Neural progenitor cell (in vitro differentiated cells): ENCODE results near the gene SEMA3G.

Experiments used
- CTCF ChIP-seq: fragments of 200-600 bp; sonication (generic); IDR thresholded peaks from 2 replicates; pipeline ENCODE4 v1.5.1; 2017; ENCODE audit warnings: antibody characterized with exemption, mild to moderate bottlenecking
- EZH2 ChIP-seq: fragments of 200-600 bp; sonication (generic); IDR thresholded peaks from 2 replicates; pipeline ENCODE4 v1.6.1; 2017; ENCODE audit warnings: antibody characterized with exemption, mild to moderate bottlenecking, moderate library complexity
- EZH2phosphoT487 ChIP-seq: fragments of 200-600 bp; sonication (generic); IDR thresholded peaks from 2 replicates; pipeline ENCODE4 v1.6.1; 2017; ENCODE audit warnings: antibody characterized with exemption

GRCh38 chr3:52408466-52408865, 36.4 kb downstream of the SEMA3G start:
- TF ChIP-seq CTCF (no peak), EZH2 (no peak), EZH2phosphoT487 (no peak)
